ENCODE measurements around the gene CD82. TPM values are rescaled to one million over a fixed set of nuclear protein-coding genes. Genes with fewer than 3 reads are reported as not detected.
"Not testable (repeated sequence)": the region's sequence is repeated elsewhere in the genome, so short reads cannot be mapped to it uniquely, and the experiment has no call there.

Gene CD82
- total RNA-seq, 1 donor from 2014 or later = 14.9 TPM

DNA sequence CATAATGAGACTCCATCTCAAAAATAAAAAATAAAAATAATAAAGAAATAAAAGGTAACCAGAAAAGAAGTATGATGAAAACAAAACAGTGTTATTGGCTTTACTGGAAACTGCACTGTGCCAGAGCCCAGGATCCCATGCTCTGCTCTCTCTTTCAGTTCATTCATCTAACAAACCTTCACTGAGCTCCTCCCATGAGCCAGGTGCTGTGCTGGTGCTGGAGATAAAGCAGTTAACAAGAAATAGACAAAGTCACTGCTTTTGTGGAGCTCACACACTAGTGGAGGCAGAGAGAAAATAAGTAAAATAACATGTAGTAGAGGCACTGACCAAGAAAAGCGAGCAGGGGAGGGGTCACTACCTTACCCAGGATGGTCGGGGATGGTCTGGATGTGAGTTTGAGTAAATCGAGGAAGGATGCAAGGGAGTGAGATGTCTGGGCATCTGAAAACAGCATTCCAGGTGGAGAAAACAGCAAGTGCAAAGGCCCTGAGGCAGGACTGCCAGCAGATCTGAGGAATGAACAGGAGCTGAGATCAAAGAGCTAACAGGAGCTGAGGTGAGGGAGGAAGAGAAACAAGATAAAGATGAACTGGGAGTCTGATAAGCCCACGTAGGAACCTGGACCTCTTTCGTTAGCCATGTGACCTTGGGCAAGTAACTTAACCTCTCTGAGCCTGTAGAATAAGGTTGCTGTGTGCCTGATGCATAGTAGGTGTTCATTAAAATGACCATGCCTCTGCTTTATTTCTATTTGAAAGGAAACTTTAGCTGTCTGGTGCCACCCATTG, 31.3 kb upstream of the CD82 start:
- DNase-seq (ENCODE audit: low read depth in 2 of 2) = no peak

DNA sequence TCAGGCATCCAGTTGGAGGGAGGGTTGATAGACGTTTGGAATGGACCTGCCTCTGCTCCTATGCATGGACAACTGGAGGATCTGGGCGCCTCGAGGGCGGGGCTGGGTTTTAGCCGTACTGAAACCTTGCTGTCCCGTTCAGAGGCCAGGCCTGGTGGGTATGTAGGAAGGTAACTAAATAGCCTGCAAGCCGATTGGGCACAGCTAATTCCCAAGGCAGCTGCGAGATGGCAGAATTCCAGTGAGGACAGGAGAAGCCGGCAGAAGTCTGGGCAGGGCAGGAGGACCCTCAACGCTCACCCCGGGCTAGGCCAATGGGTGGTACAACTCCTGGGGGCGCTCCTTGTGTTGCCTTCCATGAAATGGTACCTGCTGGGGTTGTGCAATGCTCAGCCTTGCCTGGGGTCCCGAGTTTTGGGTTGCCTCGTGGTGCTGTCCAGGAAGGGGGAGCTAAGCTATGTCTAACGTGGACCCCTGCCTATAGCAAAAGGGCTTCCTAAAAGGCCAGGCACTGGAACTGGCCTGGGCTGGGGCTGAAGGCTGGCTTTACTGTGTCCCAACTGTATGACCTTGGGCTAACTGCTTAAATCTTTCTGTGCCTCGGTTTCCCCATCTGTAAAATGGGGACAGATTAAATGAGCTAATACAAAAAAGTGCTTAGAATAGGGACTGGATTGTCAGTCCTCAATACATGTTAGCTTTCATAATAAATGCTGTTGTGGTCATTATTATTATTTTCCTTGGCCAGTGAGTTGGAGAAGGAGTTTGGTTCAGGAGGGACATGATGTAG, 30.1 kb upstream of the CD82 start:
- no peak for DNase-seq (ENCODE audit: low read depth in 2 of 2)

DNA sequence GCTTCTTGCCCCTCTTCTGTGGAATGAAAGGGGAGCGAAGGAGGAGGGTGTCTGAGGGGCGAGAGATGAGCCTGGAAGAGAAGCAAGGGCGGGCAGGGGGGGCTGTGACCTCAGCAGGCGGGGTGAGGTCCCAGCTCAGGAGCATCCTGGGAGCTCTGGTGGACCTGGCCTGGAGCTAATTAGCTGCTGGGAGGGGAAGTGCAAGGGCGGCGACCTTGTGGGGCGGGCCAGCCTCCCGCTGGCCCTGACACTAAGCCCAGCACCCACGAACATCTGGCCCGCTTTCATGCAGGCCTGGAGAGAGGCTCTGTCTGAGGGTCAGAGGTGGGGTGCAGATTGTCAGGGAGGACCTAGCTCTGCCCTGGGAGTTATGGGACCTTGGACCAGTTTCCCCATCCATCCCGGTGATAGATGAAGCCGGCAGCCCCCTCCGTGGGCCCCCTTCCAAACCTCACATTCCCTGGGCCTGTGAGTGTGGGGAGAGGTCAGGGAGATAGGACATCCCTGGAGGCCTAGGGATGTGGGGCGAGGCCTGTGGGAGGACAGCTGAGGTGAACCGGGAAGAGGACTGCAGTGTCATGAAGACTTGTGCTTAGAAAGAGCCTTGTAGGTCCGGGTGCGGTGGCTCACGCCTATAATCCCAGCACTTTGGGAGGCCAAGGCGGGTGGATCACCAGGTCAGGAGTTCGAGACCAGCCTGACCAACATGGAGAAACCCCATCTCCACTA, 28.5 kb upstream of the CD82 start:
- DNase-seq (ENCODE audit: low read depth in 2 of 2) = no peak

DNA sequence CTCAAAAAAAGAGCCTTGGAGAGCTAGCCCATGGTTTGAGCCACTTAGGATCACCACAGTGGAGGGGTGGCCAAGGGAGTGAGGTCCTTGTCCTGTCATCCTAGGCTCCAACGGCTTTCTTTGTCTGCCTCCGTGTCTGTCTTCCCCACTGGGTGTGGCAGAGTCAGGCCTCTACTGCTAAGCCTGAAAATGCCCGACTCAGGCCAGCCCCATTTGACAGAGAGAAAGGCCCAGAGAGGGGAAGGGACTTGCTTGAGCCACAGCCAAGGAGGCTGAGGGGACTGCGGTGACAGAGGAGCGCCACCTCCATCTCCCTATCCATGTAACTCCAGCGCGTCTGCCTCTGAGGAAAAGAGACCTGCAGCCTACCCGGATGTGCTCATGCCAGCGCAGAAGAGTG, 27.8 kb upstream of the CD82 start:
- no peak for DNase-seq (ENCODE audit: low read depth in 2 of 2)

DNA sequence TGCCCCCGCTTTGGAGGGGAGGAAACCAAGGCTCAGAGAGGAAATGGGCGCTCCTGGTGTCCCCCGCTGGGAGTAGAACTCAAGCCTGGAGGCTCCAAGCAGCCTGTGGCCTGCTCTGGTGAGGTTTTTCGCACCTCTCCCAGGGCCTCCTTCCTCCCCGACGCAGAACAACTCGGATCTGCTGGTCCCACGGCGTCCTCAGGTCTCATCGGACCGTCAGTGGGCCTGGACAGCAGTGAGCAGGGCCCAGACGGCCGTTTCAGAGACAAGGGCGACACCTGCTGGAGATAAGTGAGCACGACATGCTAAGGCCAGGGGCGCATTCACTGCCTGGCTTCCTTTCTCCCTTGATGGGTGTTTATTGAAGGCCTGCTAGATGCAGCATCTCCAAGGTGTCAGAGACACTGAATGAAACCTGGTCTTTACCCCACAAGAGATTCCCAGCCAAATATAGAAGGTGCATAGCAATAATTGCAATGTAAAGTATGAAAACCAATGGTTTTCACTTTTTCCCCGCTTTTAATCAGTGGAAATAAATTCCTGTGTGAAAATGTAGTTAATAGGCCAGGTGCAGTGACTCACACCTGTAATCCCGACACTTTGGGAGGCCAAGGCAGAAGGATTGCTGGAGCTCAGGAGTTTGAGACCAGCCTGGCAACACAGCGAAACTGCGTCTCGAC, 26.9 kb upstream of the CD82 start:
- peak; percentile 56 to 70 for DNase-seq (ENCODE audit: low read depth in 2 of 2)

DNA sequence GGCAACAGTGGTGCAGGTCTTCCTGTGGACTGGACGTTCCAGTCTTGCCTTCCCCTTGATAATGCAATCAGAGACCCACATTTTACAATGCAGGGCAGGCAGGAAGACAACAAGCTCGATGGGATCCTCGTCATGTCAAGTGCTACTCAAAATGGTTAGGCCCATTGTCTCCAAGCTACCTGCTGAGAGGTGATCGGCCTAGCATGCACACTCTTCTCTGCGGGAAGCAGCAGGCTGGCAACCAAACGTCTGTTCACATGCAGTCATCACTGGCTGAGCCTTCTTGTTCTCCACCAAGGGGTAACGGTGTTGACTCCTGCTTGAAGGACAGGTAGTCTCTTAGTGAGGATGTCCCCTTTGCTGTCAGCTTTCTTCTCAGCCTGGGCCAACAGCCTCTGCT, 25.5 kb upstream of the CD82 start:
- DNase-seq (ENCODE audit: low read depth in 2 of 2) = no peak

DNA sequence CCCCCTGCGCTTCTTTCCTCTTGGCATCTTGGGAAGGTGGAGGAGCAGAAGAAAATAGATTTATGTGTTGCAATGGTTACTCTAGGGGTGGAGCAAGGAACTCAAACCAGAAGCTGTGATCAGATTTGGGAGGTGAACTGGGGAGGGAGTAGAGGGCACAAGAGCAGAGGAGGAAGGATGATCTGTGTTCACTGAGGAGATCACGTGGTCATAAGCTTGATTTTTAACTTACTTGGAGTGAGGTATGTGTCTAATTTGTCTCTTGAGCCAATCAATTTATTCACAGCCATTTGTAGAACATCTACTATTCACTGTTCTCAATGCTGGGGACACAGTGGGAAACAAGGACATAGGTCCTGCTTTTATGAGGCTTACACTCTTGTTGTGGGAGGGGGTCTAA, 24.8 kb upstream of the CD82 start:
- no peak for DNase-seq (ENCODE audit: low read depth in 2 of 2)

DNA sequence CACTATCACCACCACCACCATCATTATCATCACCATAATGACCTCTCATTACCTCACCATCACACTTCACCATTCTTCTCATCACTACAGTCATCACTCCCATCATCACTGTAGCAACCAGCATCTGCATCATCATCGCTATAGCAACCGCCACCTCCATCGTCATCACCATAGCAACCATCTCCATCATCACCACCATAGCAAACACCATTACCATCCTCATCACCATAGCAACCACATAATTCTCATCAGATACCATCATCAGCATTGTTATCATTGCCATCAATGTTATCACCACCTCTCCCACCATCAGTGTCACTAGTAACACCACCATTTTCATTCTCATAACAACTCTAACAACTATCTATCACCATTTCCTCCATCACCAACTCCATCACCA, 23.1 kb upstream of the CD82 start:
- no peak for DNase-seq (ENCODE audit: low read depth in 2 of 2)

DNA sequence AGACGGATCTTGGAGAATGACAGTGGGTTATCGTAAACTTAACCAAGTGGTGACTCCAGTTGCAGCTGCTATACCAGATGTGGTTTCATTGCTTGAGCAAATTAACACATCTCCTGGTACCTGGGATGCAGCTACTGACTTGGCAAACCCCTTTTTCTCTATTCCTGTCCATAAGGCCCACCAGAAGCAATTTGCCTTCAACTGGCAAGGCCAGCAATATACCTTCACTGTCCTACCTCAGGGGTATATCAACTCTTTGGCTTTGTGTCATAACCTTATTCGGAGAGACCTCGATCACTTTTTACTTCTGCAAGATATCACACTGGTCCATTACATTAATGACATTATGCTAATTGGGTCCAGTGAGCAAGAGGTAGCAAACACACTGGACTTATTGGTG, 18.5 kb upstream of the CD82 start:
- not testable (repeated sequence) for DNase-seq (ENCODE audit: low read depth in 2 of 2)

DNA sequence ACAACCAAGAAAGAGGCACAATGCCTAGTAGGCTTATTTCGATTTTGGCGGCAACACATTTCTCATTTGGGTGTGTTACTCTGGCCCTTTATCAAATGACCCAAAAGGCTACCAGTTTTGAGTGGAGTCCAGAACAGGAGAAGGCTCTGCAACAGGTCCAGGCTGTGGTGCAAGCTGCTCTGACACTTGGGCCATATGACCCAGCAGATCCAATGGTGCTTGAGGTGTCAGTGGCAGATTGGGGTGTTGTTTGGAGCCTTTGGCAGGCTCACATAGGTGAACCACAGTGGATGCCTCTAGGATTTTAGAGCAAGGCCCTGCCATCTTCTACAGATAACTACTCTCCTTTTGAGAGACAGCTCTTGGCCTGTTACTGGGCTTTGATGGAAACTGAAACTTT, 17.9 kb upstream of the CD82 start:
- not testable (repeated sequence) for DNase-seq (ENCODE audit: low read depth in 2 of 2)

DNA sequence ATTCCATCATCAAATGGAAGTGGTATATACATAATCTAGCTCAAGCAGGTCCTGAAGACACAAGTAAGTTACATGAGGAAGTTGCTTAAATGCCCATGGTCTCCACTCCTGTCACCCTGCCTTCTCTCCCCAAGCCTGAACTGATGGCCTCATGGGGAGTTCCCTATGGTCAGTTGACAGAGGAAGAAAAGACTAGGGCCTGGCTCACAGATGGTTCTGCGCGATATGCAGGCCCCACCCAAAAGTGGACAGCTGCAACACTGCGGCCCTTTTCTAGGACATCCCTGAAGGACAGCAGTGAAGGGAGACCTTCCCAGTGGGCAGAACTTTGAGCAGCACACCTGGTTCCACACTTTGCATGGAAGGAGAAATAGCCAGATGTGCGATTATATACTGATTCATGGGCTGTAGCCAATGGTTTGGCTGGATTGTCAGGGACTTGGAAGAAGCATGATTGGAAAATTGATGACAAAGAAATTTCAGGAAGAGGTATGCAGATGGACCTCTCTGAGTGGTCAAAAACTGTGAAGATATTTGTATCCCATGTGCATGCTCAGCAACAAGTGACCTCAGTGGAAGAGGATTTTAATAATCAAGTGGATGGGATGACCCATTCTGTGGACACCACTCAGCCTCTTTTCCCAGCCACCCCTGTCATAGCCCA, 17.3 kb upstream of the CD82 start:
- DNase-seq (ENCODE audit: low read depth in 2 of 2) = no peak

DNA sequence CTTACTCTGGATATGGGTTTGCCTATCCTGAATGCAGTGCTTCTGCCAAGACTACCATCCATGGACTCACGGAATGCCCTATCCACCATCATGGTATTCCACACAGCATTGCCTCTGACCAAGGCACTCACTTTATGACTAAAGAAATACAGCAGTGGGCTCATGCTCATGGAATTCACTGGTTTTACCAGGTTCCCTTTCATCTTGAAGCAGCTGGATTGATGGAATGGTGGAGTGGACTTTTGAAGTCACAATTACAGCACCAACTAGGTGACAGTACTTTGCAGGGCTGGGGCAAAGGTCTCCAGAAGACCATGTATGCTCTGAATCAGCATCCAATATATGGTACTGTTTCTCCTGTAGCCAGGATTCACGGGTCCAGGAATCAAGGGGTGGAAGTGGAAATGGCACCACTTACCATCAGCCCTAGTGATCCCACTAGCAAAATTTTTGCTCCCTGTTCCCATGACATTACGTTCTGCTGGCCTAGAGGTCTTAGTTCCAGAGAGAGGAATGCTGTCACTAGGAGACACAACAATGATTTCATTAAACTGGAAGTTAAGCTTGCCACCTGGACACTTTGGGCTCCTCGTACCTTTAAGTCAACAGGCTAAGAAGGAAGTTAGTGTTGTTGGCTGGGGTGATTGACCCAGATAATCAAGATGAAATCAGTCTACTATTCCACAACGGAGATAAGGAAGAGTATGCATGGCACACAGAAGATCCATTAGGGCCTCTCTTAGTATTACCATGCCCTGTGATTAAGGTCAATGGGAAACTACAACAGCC, 16.3 kb upstream of the CD82 start:
- not testable (repeated sequence) for DNase-seq (ENCODE audit: low read depth in 2 of 2)

DNA sequence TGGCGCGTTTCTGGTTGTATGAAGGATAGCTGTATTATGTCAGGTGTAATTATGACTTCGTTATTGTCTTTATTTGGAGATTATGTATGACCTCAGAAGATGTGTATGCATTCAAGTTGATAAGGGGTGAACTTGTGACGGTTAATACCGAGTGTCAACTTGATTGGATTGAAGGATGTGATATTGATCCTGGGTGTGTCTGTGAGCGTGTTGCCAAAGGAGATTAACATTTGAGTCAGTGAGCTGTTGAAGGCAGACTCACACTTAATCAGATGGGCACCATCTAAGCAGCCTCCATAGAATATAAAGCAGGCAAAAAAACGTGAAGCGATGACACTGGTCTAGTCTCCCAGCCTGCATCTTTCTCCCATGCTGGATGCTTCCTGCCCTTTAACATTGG, 15.3 kb upstream of the CD82 start:
- no peak for DNase-seq (ENCODE audit: low read depth in 2 of 2)

DNA sequence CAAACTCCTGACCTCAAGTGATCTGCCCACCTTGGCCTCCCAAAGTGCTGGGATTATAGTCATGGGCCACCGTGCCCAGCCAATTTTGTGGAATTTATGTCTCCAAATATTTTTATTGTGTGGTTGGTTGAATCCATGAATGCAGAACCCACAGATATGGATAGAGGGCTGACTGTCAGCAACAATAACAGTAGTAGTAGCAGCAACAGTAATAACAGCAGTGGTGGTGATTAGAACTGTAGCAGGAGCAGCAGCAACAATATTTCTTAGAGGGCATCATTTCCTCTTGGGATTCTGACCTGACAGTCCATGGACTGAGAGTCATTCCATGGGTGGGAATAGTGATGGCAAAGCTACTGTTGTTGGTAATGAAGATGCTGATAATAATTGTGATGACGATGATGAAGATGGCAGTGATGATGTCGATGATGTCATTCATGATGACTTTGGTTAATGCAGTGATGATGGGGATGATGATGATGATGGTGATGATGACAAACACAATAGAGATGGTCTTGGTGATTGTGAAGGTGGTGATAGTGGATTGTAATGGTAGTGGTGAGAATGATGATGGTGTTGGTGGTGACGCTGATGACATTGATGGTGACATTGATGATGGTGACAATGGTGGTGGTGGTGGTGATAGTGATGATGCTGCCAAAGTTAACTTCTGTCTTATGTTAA, 13.9 kb upstream of the CD82 start:
- DNase-seq (ENCODE audit: low read depth in 2 of 2) = no peak

DNA sequence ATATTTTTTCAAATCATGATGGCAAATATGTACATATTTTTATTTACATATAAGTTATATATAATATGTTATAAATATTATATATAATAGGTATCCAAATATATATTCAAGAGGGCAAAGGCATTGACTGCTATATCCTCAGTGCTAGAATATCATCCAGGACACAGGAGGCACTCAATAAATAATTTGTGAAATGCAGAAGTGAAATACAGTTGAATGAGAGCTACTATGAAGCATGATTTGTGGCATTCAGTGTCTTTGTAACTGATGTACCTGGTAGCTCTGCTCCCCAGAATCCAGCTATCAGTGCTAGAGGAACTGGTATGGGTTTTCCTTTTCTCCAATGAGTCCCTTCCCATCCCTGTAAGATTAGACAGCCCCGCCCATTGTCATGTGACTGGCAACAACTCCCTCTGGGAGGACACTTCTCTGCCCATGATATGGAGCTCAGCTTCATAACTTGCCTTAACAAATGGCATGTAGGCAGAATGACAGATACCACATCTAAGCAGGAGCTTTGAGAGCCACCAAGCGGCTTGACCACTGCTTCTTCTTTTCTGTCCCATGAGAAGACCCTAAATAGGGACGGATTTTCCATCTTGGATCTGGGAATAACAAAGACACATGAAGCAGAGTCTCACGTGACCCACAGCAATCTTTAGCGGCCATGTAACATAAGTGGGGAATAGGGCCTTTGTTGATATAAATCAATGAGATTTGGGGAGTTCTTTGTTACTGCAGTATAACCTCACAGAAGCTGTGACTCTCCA, 10.2 kb upstream of the CD82 start:
- DNase-seq (ENCODE audit: low read depth in 2 of 2) = no peak

DNA sequence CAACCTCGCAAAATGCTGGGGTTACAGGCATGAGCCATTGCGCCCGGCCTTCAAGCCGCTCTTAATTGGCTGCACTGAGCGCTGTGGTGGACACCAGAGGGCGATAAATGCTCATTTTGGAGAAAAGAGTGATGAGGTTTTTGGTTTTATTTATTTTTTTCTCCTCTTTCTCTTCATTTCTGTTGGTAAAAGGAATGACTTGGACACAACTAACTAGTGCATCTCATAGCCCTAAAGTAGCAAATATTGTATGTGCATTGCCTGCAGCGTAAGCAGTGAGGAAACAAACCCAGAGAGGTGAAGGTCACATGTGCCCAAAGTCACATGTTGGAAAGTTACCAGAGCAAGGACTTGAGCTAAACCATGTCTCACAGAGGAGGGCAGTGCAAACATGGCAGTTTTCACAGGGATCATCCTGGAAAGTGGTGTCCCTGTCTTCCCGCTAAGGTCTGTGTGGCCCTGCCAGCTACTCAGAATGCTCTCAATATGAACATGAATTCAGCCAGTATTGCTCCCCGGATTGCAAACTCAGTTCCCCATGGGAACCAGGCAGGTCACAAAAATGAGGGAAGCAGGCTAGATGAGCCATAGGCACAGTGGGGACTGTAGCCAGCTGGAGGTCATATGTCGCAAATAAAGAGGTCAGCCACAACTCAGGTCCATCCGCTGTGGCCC, 8.6 kb upstream of the CD82 start:
- DNase-seq (ENCODE audit: low read depth in 2 of 2) = peak; percentile 33 to 52

DNA sequence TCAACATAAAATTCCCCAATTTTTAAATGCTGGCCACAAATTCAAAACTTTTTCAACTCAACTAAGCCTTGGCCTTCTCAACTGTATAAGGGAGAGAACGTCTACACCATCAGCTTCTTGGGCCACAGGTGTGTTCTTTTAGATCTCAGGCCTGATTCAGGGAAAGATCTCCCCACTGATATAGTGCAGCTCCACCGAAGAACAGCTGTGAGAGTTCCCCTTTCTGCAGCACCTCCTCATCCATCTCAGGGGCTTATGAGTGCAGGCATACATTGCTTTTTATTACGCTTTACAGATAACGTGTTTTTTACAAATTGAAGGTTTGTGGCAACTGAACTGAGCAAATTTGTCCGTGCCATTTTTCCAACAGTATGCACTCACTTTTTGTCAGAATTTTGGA, 8.0 kb upstream of the CD82 start:
- no peak for DNase-seq (ENCODE audit: low read depth in 2 of 2)

DNA sequence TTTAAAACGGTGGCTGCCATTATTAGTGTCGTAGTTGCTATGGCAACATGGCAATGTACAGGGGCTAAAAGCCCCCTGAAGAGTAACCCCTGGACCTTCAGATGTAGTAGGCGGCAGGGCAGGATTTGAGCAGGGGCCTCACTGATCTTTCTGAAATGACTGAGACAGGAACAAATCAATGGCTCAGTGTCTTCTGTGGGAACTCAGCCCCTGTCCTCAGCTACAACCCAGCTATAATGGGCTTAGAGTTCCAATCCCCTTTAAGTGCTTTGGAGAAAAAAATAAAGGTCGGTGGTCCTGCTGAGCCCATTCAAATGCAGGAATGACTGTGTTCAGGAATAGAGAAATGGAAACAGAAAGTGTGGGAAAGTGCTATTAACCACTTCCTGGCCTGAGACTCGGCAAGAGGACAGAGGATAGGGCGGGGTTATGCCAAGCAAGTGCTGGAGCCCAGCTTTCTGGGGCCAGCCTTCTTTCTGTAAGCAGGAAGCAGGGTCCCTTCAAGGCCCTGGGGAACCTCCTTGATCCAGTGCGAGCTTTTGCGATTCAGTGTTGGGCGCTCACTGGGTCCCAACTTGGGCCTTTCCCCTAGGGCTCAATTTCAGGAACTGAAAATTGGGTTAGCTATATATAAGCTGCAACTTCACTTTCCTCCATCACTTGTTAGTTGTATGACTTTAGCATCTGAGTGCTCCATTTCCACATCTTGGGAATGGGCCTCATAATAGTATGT, 6.1 kb upstream of the CD82 start:
- DNase-seq (ENCODE audit: low read depth in 2 of 2) = no peak
